BLaER1 treated with 17β-estradiol and CSF1 and Interleukin-3, amounts not matched to agents 10 nM and 100 nM (cell line): ENCODE data around the gene GRID2.

Experiments used
- H3K27ac ChIP-seq, 11 experiments: shearing (Covaris generic); formaldehyde crosslinking; 2 replicates each; pipeline ENCODE4 v1.8.1; 2022
- H3K27me3 ChIP-seq, 11 experiments: shearing (Covaris generic); formaldehyde crosslinking; 2 replicates each; pipeline ENCODE4 v1.8.1; 2022
- H3K36me3 ChIP-seq, 11 experiments: shearing (Covaris generic); formaldehyde crosslinking; 2 replicates each; pipeline ENCODE4 v1.8.1; 2022
- H3K4me1 ChIP-seq, 10 experiments: shearing (Covaris generic); formaldehyde crosslinking; 2 replicates each; pipeline ENCODE4 v1.8.1; 2022
- H3K4me2 ChIP-seq, 11 experiments: shearing (Covaris generic); formaldehyde crosslinking; 2 replicates each; pipeline ENCODE4 v1.8.1; 2022
- H3K4me3 ChIP-seq, 10 experiments: shearing (Covaris generic); formaldehyde crosslinking; 2 replicates each; pipeline ENCODE4 v1.8.1; 2022
- H3K9ac ChIP-seq, 11 experiments: shearing (Covaris generic); formaldehyde crosslinking; 2 replicates each; pipeline ENCODE4 v1.8.1; 2022
- H3K9me3 ChIP-seq, 11 experiments: shearing (Covaris generic); formaldehyde crosslinking; replicated peaks in 1 of 11; 2 replicates each; pipeline ENCODE4 v1.8.1; 2022
- H4K20me1 ChIP-seq, 11 experiments: shearing (Covaris generic); formaldehyde crosslinking; 2 replicates each; pipeline ENCODE4 v1.8.1; 2022
- Cebpa-rat ChIP-seq, 11 experiments: shearing (Covaris generic); IDR thresholded peaks; 2 replicates each; pipeline ENCODE4 v1.8.1; 2022

The GRID2 gene

DNA sequence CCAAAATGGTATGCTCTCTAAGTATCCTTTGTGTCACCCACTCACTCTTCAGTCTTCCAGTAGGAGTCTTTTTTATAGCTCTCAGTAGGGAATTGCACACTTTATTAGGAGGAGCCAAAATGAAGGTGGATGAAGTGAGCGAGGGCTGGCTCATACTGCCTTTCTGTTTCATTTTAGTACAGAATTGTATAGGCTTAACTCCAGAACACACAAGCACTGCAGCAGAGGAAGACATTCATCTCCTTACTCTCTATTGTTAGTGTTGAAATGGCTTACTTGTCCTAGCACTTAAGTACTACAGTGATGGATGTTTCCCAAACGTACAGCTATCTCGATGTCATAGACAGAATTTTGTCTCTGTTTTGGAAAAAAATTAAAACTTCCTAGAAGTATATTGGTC, 1197.5 kb downstream of the GRID2 start:
- no peak overlapping the region for H3K4me3 ChIP-seq
- no peaks in the 10 kb centered on the region for H3K27me3 ChIP-seq
- H3K27ac ChIP-seq, result no peak overlapping the region
- no peaks in the 10 kb centered on the region for H3K9me3 ChIP-seq
- H4K20me1 ChIP-seq, result no peaks in the 10 kb centered on the region
- no peak for TF ChIP-seq Cebpa-rat (IDR thresholded peaks at IDR 0.05)
- no peak overlapping the region for H3K9ac ChIP-seq
- peaks cover 0 to 14% (median 0%) of the 10 kb centered on the region in 10 experiments; a peak in 5 of 20 replicates for H3K4me1 ChIP-seq
- H3K36me3 ChIP-seq, result no peaks in the 10 kb centered on the region
- H3K4me2 ChIP-seq, result no peak overlapping the region

DNA sequence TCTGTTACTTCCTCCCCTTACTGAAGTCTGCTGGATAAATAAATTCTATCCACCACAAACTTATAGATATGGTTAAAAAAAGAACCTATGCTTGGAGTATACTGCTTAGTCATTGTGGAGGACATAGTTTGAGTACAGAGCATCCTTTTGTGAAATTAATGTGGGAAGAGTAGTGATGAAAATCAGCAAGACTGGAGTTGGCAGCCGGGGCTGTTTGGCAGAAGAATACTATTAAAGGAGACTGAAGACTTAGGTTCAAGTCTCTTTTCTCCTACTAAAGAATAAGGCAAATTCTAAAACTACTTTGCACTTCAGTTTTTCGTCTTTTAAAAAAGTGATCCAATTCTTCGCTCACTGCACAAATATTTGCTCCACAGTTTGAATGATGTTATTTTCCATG, 1198.2 kb downstream of the GRID2 start:
- Histone ChIP-seq H3K4me3 (no peak overlapping the region), H3K27me3 (no peaks in the 10 kb centered on the region), H3K36me3 (no peaks in the 10 kb centered on the region), H3K9ac (no peak overlapping the region), H3K4me1 (peaks cover 0 to 7% (median 0%) of the 10 kb centered on the region in 10 experiments; a peak in 1 of 20 replicates), H3K9me3 (no peaks in the 10 kb centered on the region), H3K27ac (no peak overlapping the region), H3K4me2 (no peak overlapping the region), H4K20me1 (no peaks in the 10 kb centered on the region)
- TF ChIP-seq Cebpa-rat (IDR thresholded peaks at IDR 0.05), result no peak

DNA sequence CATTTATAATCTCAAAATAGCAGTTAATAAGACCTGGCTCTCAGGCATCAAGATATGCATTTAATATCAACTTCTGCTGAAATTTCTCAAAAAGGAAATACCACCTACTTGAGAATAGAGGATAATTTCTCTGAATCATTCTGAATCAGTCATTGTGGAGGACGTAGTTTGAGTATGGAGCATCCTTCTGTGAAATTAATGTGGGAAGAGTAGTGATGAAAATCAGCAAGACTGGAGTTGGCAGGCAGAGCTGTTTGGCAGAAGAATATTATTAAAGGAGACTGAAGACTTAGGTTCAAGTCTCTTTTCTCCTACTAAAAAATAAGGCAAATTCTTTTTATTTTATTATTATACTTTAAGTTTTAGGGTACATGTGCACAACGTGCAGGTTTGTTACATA, 1199.2 kb downstream of the GRID2 start:
- H3K4me3 ChIP-seq, result no peak overlapping the region
- TF ChIP-seq Cebpa-rat (IDR thresholded peaks at IDR 0.05), result no peak
- no peak overlapping the region for H3K27ac ChIP-seq
- H3K36me3 ChIP-seq, result no peaks in the 10 kb centered on the region
- H3K27me3 ChIP-seq, result no peaks in the 10 kb centered on the region
- H3K4me1 ChIP-seq, result peaks cover 0 to 6% (median 0%) of the 10 kb centered on the region in 10 experiments; a peak in 1 of 20 replicates
- H3K9me3 ChIP-seq, result no peaks in the 10 kb centered on the region
- H3K4me2 ChIP-seq, result no peak overlapping the region
- no peak overlapping the region for H3K9ac ChIP-seq
- no peaks in the 10 kb centered on the region for H4K20me1 ChIP-seq

DNA sequence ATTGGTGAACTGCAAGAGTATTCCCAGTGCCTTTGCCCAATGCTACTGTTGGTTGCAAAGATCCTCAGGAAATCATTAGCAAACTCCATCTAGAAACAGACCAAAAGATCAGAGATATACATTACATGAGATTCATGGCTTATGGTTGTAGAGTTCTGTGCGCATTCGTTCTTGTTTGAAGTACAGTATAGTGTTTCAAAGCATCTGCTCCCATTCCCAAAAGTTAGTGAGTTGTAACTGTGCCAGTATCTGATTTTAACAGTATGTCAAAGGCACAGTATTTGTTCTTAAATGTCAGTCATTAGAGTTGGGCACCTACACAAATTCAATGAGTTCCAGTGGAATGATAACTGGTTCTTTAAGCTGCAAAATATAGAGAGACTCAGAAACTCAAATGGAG, 1210.1 kb downstream of the GRID2 start:
- H3K4me1 ChIP-seq, result no peaks in the 10 kb centered on the region

DNA sequence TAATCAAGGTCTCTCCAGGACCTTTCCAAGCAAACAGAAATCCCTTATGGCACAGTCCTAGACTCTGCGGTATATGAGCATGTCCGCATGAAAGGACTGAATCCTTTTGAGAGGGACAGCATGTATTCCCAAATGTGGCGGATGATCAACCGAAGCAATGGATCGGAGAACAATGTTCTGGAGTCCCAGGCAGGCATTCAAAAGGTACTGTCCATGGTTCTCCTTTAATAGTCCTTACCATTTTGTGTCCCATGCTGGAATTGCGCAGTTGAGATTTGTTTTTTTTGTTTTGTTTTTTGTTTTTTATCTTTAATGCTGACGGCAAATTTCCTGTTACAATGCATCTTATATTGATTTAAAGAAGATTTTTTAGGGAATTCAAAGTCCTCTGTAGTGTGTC, 1211.4 kb downstream of the GRID2 start:
- Histone ChIP-seq H4K20me1 (no peaks in the 10 kb centered on the region), H3K4me2 (no peak overlapping the region), H3K4me3 (no peak overlapping the region), H3K9me3 (no peaks in the 10 kb centered on the region), H3K9ac (no peak overlapping the region), H3K36me3 (no peaks in the 10 kb centered on the region), H3K27me3 (no peaks in the 10 kb centered on the region), H3K4me1 (no peaks in the 10 kb centered on the region), H3K27ac (no peak overlapping the region)
- TF ChIP-seq Cebpa-rat (IDR thresholded peaks at IDR 0.05), result no peak

More for the DNA sequence above, 1210.1 kb downstream of the GRID2 start:
- H3K27me3 ChIP-seq, result no peaks in the 10 kb centered on the region
- H3K4me2 ChIP-seq, result no peak overlapping the region
- no peak for TF ChIP-seq Cebpa-rat (IDR thresholded peaks at IDR 0.05)
- no peak overlapping the region for H3K4me3 ChIP-seq
- H3K9me3 ChIP-seq, result no peaks in the 10 kb centered on the region
- no peak overlapping the region for H3K27ac ChIP-seq
- no peaks in the 10 kb centered on the region for H4K20me1 ChIP-seq
- H3K9ac ChIP-seq, result no peak overlapping the region
- no peaks in the 10 kb centered on the region for H3K36me3 ChIP-seq

DNA sequence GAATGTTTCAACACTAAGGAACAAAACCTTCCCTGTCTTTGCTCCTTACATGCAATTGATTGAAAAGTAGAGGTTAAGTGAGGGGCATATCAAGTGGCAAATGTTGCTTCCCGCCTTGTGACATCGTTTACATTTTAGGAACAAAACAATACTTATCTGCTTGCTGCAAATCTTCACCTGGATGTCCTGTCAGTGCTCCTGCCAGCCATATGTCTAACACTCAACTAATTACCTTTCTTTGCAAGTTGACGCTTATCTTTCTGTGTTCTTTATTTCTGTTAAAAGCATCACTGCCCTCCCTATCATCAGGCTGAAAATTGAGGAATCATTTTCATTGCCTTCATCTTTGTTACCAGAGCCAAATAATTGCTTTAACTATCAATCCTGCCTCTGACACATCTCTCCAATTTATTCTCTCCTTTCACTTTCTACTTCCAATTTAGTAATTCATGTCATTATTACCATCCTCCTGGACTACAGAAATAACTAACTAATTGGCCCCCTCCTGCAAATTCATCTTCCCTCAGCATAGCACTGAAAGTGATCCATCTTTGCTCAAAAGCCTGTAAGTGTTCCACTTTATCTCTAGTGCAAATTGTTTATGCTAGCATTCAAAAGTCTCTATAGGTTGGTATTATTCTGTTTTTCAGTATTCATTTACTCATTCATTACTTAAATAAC, 1226.1 kb downstream of the GRID2 start:
- H3K9me3 ChIP-seq, result no peaks in the 10 kb centered on the region
- no peak overlapping the region for H3K4me3 ChIP-seq
- H3K27me3 ChIP-seq, result no peaks in the 10 kb centered on the region
- no peaks in the 10 kb centered on the region for H3K4me1 ChIP-seq
- no peak overlapping the region for H3K27ac ChIP-seq
- no peak overlapping the region for H3K9ac ChIP-seq
- H4K20me1 ChIP-seq, result no peaks in the 10 kb centered on the region
- no peaks in the 10 kb centered on the region for H3K36me3 ChIP-seq
- no peak for TF ChIP-seq Cebpa-rat (IDR thresholded peaks at IDR 0.05)
- H3K4me2 ChIP-seq, result no peak overlapping the region

DNA sequence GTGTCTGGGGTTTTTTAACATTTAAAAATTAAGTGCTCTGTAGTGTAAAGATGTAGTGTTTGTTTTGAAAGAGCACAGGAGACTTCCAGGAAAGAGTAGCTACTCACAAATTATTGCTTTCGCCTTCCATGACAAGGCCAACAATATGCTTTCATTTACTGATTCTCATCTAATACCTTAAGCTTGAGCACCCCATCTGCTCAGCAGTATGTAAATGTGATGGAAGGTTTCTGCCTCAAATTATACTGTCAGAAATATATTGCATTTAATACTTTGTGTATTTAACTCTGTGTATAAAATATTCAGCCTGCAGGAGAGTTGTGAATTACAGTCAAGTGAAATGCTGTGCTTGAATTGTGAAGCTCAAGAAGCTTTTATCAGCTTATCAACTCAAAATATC, 1228.5 kb downstream of the GRID2 start:
- TF ChIP-seq Cebpa-rat (IDR thresholded peaks at IDR 0.05), result no peak

DNA sequence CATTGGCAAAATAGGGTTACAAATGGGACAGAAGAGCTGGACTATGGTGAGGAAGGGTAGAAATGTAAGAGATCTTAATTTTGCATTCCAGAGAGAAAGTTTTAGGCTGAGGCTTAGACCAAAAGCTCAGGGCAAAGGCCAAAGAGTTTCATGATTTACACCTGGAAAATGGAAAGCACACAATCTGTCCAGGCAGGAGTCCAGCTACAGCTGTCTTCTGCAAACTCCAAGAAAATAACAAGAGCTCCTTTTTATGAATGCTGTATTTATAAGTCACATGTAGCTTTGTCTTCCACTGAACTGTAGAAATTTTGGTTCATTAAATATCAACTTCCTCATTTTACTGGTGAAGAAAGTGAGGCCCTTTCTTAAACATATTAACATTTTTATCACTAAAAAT, 1236.8 kb downstream of the GRID2 start:
- no peaks in the 10 kb centered on the region for H3K4me1 ChIP-seq

More for the DNA sequence above, 1228.5 kb downstream of the GRID2 start:
- Histone ChIP-seq H4K20me1 (no peaks in the 10 kb centered on the region), H3K4me2 (no peak overlapping the region), H3K4me1 (no peaks in the 10 kb centered on the region), H3K36me3 (no peaks in the 10 kb centered on the region), H3K4me3 (no peak overlapping the region), H3K9ac (no peak overlapping the region), H3K27ac (no peak overlapping the region), H3K27me3 (no peaks in the 10 kb centered on the region), H3K9me3 (no peaks in the 10 kb centered on the region)

DNA sequence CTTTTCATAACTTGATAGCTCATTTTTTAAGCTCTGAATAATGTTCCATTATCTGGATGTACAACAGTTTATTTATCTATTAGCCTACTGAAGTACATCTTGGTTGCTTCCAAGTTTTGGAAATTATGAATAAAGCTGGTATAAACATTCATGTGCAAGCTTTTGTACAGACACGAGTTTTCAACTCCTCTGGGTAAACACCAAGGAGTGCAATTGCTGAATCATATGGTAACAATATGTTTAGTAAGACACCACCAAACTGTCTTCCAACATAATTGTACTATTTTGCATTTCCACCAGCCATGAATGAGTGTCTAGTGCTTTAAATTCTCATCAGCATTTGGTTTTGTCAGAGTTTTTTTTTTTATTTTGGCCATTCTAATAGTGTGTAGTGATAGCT, 1258.1 kb downstream of the GRID2 start:
- Histone ChIP-seq H3K4me3 (no peak overlapping the region), H3K27ac (no peak overlapping the region), H3K4me2 (no peak overlapping the region), H3K27me3 (no peaks in the 10 kb centered on the region), H3K9ac (no peak overlapping the region), H3K36me3 (no peaks in the 10 kb centered on the region), H3K9me3 (no peaks in the 10 kb centered on the region), H3K4me1 (no peaks in the 10 kb centered on the region), H4K20me1 (no peaks in the 10 kb centered on the region)
- no peak for TF ChIP-seq Cebpa-rat (IDR thresholded peaks at IDR 0.05)

More for the DNA sequence above, 1236.8 kb downstream of the GRID2 start:
- Histone ChIP-seq H3K4me3 (no peak overlapping the region), H3K27me3 (no peaks in the 10 kb centered on the region), H4K20me1 (no peaks in the 10 kb centered on the region), H3K9ac (no peak overlapping the region), H3K9me3 (no peaks in the 10 kb centered on the region), H3K27ac (no peak overlapping the region), H3K4me2 (no peak overlapping the region), H3K36me3 (no peaks in the 10 kb centered on the region)
- TF ChIP-seq Cebpa-rat (IDR thresholded peaks at IDR 0.05), result no peak

DNA sequence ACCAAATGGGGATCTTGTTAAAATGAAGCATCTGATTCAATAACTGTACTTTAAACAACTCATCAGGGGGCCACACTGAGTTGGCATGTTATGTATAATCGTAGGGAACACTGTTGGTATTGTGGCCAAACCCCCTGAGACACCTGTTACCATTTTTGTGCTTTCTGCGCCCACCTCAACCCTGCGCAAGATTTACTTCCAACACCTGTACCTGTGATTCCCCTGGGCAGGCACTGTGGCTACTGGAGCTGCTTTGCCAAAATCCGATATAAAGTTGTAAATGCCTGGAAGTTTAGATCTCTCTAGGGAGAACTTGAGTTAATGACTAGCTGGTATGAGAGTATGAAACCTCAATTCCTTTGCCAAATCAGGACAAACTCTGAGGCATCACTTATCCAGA, 1265.0 kb downstream of the GRID2 start:
- Histone ChIP-seq H3K27ac (no peak overlapping the region), H3K36me3 (no peaks in the 10 kb centered on the region), H4K20me1 (no peaks in the 10 kb centered on the region), H3K4me1 (no peaks in the 10 kb centered on the region), H3K9ac (no peak overlapping the region), H3K4me3 (no peak overlapping the region), H3K27me3 (no peaks in the 10 kb centered on the region), H3K4me2 (no peak overlapping the region), H3K9me3 (no peaks in the 10 kb centered on the region)
- no peak for TF ChIP-seq Cebpa-rat (IDR thresholded peaks at IDR 0.05)
